OCI-LY7 (cell line): ENCODE results near the gene SEC31A.
"Not testable (repeated sequence)": the region's sequence is repeated elsewhere in the genome, so short reads cannot be mapped to it uniquely, and the experiment has no call there.

Experiments used
- CTCF ChIP-seq: fragments of 200-600 bp; sonication (generic); conservative IDR thresholded peaks from 2 replicates; pipeline ENCODE4 v1.5.1; 2014; ENCODE audit warnings: mild to moderate bottlenecking, antibody characterized with exemption, low read length, moderate library complexity, mixed read lengths
- EZH2phosphoT487 ChIP-seq: fragments of 200-600 bp; sonication (generic); IDR thresholded peaks from 2 replicates; pipeline ENCODE4 v1.6.1; 2018; ENCODE audit warnings: low read depth, borderline replicate concordance, mild to moderate bottlenecking, mixed run types, antibody characterized with exemption, low read length, moderate library complexity, mixed read lengths

GRCh38 chr4:82816874-82817273, 74.1 kb downstream of the SEC31A start:
- TF ChIP-seq CTCF, EZH2phosphoT487: not testable (repeated sequence)
